ENCODE measurements around the gene APOBEC3A.
"Not testable (repeated sequence)": the region's sequence is repeated elsewhere in the genome, so short reads cannot be mapped to it uniquely, and the experiment has no call there.

The APOBEC3A gene

DNA sequence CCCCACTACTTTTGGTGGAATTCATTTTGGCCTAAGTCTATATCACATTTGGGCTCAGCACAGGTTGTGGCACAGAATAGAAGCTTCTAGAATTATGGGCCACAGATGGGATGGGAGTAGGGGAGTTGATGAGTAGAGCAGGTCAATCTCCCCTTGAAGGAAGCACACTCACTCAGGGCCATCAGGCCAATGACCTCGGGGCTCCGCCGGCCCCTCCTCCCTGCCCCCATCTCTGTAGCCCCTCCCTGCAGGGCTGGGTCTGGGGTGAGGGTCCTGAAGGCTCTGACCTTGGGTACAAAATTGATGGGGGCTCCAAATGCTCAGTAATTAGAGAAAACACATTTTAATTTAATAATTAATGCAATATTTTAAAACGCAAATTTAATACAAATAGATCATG is 3.3 kb downstream of the APOBEC3A start:
- DNase-seq: not testable (repeated sequence)

DNA sequence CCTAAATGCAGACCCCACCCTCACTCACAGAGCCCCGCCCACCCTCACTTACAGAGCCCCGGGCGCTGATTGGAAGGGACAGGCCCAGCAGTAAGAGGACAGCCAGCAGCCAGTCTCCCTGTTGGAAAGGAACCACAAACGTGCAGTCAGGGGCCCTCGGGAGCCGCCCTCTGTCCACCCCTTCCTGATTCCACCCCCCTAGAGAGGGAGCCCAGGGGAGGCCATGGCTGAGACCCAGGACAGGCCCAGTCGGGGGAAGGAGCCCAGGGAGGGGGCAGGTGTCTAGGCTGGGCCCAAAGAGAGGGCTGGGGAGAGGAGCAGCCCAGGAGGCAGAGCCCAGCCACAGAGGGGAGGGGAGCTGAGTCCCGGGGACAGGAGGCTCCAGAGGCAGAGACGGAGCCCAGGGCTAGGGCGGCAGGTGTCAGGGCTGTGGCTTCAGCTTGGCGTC is 5.9 kb downstream of the APOBEC3A start:
- DNase-seq: not testable (repeated sequence)

DNA sequence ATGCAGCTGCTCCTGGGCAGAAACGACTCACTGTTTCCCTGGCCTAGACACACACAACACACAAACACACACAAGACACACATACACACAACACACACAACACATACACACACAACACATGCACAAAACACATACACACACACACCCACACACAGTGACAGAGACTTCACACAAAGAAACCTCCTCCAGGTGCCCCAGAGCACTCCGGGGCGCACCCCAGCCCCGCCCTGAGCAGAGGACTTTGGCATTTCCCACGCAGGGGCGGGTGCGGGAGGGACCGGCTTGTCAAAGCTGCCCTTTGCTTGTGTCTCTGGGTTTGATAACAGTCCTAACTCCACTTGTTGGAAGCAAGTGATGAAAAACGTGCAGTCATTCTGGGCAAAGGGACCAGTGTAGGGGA is 6.5 kb downstream of the APOBEC3A start:
- DNase-seq: no peak

DNA sequence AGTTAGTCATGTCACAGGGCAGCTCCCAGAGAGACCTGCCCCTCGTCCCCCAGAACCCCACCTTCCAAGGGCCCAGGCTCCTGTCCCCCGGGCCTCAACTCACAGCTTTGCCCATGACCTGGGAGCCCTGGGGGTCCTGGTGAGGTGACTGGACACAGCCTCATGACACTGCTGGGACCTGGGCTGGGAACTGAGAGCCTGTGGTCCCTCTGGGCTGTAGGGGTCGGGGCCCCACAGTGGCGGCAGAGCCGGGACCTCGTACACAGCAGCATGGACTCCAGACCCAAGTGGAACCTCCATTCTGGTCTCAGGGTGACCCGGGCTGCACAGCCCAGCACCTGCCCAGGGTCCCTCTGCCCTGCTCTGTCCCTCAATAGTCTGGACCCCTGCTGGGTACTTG is 6.9 kb downstream of the APOBEC3A start:
- DNase-seq: no peak

DNA sequence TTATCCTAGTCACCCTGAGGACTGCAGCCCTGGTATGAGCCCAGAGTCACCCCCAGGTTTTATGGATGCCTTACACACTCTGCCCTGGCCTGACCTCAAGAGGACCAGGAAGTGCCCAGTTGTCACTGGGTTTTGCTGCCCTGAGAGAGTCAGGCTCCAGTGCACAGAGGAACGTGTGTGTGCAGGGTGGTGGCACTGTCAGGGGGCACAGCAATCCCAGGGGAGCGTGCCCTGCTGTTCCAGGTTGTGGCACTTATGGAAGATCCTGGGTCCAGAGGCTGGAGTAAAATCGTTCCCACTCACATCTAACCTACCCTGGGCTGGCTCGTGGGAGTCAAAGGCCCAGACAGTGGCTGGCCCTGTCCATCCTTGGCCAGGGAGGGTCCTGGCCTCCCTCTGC is 7.6 kb downstream of the APOBEC3A start:
- DNase-seq: no peak

DNA sequence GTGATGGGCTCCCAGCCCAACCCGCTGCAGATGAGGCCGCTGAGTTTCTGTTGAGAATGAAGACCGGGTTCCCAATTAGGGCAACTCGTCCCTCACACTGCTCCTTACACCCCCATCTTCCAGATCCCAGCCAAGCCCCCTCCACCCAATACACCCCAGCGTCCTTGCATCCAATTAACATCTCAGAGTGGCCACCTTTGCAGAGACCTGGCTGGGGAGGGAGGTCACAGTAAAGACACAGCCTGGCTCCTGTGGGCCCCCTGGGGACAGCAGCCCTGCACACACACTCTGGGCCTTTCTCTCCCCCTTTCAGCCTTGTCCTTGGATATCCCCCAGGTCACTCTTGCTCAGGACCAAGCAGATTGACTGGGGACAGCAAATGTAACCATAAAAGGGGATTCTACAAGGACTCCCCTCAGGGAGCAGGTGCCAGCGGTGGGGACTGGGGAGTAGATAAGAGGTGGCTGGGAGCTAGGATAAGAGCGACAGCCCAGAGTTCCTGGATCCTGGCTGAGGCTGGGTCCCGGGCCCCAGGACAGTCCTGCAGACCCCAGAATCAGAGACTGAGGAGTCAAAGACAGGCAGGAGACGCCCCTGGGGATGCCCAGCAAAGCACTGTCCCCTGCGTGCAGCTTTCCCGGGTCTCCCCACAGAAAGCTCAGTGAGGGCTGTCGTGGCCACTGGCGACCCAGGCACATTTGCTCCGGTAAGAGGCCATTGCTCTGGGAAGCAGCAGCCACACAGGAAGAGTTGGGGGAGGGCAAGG is 8.4 kb downstream of the APOBEC3A start:
- DNase-seq: no peak

DNA sequence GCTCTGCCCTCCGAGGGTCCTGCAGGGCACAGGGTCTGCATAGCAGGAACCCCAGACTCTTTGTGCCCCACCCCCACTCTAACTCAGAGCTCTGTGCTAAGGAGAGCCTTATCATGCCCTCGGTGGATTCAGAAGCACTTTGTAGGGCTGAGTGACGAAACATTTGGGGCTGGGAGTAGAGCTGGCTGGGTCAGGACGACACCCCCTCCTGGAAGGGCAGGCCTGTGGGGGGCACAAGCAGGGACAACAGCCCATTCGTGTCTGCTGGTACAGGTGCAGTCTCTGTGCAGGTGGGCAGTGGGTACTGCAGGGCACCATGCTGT is 8.9 kb downstream of the APOBEC3A start:
- DNase-seq: no peak

DNA sequence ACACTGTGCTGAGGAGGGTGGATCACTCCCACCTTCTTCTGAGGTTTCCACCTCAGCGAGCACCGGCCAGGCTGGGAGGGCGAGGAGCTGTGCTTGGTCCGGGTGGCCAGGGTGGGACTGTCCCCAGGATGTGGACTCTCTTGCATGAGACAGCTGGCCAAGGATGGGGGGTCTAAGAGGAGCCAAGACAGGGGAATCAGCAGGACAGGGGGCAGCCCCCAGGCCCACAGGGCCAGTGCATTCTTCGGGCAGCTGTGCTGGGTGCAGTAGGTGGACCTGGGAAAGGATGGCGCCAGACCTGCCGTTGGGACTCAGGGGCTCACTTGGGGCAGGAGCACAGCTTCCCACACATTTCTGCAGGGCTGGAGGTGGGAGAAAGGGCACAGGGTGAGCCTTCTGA is 9.5 kb downstream of the APOBEC3A start:
- DNase-seq: no peak

DNA sequence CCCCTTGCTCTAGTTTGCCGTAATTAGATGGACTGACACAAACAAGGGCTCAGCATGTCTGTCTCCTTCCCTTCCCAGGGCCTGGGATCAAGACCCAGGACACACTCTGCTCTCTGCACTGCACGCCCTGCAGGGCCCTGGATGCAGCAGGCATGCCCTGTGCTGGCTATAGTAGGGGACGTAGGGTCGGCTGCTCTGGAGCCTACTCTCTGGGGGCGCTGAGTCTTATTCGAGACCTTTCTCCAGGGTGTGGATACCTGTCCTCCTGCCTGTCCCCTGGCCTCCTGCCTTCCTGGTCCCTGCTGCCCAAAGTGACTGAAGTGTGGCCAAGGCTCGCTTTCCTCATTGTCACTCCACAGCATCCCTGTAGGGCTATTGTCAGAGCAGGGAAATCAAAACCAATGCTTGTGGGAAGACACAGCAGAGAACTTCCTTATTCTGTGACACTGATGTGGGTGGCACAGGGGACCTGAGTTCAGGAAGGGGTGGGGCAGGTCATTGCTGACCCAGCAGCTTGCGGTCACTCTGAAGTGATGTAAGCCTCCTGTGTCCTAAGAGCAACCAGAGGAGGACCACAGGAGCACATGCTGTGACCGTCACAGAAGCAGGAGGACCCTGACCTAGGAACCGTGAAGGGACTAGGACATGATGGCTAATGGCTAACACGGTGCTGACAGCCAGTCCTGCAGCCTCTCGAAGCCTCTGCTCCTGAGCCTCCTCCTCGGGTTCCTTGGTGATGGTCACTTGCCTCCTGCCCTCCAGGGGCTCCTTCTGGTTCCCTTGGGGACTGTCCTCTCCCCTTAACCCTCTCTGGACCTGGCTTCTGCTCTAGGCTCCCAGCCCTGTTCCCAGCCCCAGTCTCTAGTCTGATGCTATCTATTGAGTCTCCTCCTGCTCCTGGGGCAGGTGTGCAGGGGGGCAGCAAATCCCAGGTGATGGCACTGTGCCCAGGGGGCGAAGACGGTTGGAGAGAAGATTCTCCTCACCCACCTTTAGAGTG is 10.3 kb downstream of the APOBEC3A start:
- no peak for DNase-seq

DNA sequence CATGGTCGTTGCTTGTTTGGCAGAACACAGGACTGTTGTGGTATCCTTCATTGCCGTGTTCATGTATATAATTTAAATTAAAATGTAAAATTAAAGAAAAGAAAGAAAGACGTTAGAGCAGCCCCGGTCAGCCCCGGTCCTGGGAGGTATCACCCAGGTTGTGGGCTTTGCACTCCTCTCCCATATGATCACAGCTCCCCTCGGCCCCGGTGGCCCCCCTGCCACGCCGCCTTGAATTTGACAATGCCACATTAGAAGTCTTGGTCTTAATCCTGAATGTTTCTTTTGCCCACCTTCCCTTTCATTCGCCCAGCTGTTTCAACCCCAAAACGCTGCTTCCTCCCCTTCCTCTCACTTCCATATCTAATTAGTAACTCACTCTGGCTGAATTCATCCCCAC is 11.4 kb downstream of the APOBEC3A start:
- DNase-seq: no peak

DNA sequence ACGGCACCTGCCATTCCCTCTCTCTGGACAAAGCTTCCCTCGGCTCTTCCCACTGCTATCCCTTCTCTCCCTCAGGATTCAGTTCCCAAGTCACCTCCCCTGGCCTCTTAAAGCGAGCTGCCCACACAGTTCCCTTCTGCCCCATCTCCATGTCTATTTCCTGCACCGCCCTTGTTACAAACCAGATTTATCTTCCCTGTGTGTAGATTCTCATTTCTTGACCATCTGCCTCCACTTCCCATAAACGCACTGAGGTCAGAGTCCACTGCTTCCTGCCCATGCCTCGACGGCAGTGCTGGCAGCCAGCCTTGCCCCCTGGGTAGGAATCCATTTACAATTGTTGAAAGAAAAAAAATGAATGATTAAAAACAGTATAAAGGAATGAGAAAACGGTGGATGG is 13.1 kb downstream of the APOBEC3A start:
- DNase-seq: no peak

DNA sequence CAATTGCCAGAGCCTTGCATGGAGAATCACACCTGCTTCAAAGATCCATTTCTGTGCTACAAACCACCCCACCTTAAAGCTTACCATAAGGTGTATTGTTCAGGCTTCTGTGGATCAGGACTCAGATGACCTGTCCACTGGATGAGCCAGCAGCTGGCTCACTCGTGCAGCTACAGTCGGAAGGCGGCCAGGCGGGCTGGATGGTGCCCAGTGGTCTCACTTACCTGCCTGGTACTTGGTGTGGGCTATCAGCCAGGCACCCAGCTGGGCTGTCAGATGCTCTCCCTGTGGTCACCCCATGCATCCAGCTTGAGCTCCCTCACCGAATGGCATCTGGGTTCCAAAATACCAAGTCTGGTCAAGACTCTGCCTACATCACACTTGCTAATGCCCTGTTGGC is 13.8 kb downstream of the APOBEC3A start:
- no peak for DNase-seq

DNA sequence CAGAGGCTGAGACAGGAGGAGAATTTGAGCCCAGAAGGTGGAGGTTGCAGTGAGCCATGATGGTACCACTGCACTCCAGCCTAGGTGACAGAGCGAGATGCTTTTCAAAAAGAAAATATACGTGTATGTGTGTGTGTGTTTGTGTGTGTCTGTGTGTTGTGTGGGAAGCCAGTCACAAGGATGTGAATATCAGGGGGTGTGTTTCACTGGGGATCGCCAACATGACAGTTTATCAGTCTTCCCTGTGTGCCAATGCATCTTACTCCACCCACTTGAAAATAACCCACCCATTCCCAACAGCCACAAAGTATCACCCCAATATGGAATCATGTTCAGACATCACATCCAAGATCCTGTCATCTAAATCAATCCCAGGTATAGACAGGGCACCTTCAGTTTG is 14.4 kb downstream of the APOBEC3A start:
- no peak for DNase-seq

DNA sequence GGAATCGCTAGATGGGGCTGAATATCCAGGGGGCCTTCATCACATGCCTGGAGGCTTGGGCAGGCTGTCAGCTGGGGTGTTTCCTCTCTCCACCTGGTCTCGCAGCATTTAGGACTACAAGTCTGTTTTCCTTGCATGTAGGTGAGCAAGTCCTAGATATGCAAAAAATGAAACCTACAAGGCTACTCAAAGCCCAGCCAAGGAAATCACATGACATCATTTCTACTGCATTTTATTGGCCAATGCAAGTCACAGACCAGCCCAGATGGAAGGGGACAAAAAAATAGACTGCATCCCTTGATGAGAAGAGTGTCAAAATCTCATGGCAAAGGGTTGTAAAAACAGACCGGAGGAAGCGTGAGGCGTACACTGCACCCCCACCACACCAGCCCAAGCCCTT is 15.1 kb downstream of the APOBEC3A start:
- DNase-seq: no peak

DNA sequence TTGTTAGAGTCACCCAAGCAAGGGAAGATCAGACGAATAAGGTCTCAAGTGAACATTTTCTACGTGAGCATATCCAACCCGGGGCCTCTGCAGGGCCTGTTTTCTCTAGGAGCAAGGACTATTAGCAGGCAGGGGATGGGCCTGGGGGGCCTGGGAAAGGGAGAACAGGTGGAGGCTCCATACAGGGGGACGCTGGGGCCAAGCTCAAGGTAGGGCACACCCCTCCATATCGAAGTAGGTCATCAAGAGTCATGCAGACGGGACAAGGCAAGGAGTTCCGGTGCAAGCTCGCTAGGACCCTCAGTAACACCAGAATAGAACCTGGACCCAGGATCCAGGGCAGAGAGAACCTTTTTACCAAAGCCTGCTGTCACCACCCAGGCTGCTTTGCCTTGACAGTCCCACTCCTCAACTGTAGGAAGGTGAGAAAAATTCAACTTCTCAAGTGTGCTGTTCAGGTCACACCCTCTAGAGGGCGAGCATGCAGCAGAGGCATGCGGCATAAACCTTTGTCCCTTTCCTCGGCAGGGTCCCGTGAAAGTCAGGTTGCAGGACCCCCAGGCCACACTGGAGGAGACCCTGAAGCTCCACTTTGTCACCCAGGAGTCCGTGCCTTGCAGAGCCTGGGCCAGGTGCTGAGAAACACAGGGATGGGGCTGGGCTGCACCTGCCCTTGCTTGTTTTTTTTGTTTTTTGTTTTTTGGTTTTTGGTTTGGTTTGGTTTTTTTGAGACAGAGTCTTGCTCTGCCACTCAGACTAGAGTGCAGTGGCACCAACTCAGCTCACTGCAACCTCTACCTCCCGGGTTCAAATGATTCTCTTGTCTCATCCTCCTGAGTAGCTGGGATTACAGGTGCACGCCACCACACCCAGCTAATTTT is 16.1 kb downstream of the APOBEC3A start:
- DNase-seq: peak; percentile 48

DNA sequence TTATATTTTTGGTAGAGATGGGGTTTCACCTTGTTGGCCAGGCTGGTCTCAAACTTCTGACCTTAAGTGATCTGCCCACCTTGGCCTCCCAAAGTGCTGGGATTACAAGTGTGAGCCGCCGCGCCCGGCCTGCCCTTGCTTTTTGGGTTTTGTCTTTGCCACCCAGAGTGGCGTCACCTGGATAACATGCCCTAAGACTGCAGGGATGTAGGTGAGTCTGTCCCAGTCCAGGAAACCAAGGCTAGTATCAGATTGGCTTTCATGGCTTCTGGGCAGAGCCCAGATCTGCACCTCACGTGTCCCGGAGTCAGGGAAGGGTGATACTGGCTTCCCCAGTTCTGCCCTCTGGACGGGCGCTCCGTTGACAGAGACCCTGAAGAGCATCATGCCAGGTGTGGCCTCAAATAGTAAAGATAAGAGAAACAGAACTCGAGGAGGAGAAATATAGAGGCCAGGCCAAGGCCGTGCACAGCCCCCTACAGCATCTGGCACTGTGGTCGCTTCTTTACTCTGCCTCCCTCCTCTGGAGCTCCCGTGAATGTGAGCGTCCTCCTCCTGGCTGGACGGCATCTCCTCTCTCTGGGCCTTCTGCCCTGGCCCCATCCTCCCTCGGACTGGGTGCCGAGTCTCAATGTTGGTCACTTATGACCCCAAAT is 16.9 kb downstream of the APOBEC3A start:
- no peak for DNase-seq

DNA sequence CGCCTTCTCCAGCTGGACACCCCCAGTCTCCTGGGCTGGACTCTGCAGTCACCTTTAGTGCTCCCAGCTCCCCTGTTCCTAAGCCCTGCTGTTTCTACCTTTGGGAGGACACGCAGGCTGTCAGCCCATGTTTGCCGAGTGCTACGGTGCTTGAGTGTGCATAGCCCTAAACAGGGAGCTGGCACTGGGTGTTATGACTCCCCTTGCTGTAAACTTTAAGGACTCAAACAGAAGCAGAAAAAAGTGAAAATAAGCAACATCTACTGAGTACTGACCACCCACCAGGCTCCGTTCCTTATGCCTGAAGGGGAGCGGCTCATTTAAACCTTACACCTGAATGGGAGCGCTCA is 17.4 kb downstream of the APOBEC3A start:
- no peak for DNase-seq

DNA sequence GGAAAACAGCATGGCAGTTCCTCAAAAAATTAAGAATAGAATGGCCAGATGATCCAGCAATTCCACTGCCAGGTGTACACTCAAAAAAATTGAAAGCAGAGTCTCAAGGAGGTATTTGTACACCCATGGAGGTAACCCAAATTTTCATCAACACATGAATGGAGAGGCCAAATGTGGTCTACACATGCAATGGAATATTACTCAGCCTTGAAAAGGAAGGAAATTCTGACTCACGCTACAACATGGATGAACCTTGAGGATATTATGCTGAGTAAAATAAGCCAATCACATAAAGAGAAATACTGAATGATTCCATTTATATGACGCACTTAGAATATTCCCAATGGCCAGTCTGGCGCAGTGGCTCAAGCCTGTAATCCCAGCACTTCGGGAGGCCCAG is 19.9 kb downstream of the APOBEC3A start:
- not testable (repeated sequence) for DNase-seq

DNA sequence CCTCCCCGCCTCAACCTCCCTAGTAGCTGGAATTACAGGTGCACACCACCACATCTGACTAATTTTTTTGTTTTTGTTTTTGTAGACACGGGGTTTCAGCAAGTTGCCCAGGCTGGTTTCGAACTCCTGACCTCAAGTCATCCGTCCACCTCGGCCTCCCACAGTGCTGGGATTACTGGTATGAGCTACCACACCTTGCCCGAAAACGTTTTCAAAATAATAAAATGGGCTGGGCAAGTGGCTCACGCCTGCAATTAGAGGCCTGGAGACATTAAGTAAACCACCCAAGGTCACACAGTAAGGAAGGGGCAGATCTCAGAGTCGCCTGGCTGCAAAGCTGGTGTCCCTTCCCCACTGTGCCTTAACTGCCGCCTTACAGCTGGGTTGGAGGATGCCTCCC is 23.2 kb downstream of the APOBEC3A start:
- not testable (repeated sequence) for DNase-seq

DNA sequence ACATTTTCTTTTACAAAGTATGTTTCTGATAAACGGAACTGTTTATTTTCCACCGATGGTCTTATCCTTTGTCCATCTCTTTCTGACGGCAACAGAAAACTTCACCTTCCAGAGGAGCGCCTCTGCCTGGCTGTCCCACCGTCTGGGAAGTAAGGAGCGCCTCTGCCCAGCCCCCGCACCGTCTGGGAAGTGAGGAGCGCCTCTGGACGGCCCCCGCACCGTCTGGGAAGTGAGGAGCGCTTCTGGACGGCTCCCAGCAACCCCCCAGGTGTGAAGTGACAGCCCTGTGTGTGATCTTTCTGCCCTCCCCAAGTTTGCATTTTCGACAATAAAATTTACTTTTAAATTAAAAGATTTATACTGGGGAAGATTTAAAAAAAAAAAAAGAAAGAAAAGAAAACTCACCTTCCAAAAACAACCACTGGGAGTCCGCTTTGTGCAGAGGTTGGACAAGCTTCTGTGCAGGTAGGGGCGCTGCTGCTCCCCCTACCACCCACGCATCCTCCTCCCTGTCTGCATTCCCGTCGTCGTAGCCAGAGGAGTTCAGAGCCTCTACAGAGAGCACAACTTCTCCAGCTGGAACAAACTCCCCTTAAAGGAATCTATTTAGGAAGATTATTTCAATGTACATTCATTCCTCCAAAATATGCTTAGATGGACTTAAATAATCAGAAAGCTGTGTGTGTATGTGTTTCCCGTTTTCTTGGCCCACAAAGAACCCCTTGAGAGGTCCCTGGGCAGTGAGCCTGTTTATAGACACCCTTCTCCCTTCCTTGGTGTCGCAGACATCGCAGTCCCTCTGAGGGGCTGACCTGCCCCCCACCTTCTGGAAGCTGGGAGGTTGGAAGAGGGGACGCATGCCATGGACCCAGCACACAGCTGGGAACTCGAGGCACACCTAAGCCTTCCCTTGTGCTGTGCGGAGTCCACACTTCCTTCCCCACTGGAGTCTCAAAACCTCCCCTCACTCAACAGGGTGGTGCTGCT is 23.9 kb downstream of the APOBEC3A start:
- DNase-seq: no peak

Data from effector CD4-positive, alpha-beta T cell (primary cell).